GM21447 (cell line): Measurements from ENCODE around the gene HTRA1.

Source experiments
- ATAC-seq: cut with Tn5 transposase; IDR thresholded peaks from one replicate; pipeline ENCODE4 v1.9.1; 2021; ENCODE audit not compliant: unreplicated experiment

HTRA1 gene

GRCh38 chr10:122550427-122550826 lies 89.1 kb downstream of the HTRA1 start:
- ATAC-seq = no peak

GRCh38 chr10:122550983-122551382 lies 89.6 kb downstream of the HTRA1 start:
- no peak for ATAC-seq

- no peak for ATAC-seq
Measured at GRCh38 chr10:122551450-122551849, 90.1 kb downstream of the HTRA1 start.

GRCh38 chr10:122553341-122553740 lies 92.0 kb downstream of the HTRA1 start:
- no peak for ATAC-seq

GRCh38 chr10:122554131-122555036 lies 93.0 kb downstream of the HTRA1 start:
- ATAC-seq = no peak

GRCh38 chr10:122555442-122555841 lies 94.1 kb downstream of the HTRA1 start:
- ATAC-seq = no peak

GRCh38 chr10:122557516-122557915 lies 96.2 kb downstream of the HTRA1 start:
- ATAC-seq = no peak

- ATAC-seq = no peak
Measured at GRCh38 chr10:122558452-122558851, 97.1 kb downstream of the HTRA1 start.

- ATAC-seq = no peak
Measured at GRCh38 chr10:122559228-122559627, 97.9 kb downstream of the HTRA1 start.

- no peak for ATAC-seq
Measured at GRCh38 chr10:122560279-122560804, 99.0 kb downstream of the HTRA1 start, which contains the start of gene DMBT1. DMBT1 (plus strand) TSS chr10:122560754; CDS start chr10:122560771, 17 bp downstream.

GRCh38 chr10:122561212-122561611 lies 99.9 kb downstream of the HTRA1 start:
- ATAC-seq = no peak

GRCh38 chr10:122561792-122562191 lies 100.4 kb downstream of the HTRA1 start:
- ATAC-seq = no peak
